Loucy (cell line): ENCODE results near the gene USP44.

ENCODE experiments used
- CTCF ChIP-seq: fragments of 200-600 bp; sonication (generic); conservative IDR thresholded peaks from 2 replicates; pipeline ENCODE4 v1.5.1; 2014; ENCODE audit warnings: mild to moderate bottlenecking, antibody characterized with exemption, low read length
- EZH2phosphoT487 ChIP-seq: fragments of 200-600 bp; IDR thresholded peaks from 2 replicates; pipeline ENCODE4 v1.6.1; 2018; ENCODE audit warnings: antibody characterized with exemption, mild to moderate bottlenecking, moderate library complexity, borderline replicate concordance

GRCh38 chr12:95494888-95495287 lies 56.4 kb downstream of the USP44 start:
- no peak for TF ChIP-seq CTCF
- TF ChIP-seq EZH2phosphoT487: no peak
